Esophagus squamous epithelium (tissue), 4 donors: ENCODE measurements around the gene KBTBD6.

ENCODE experiments used
- CTCF ChIP-seq, 6 experiments: fragments of 450-650 bp in 4 of 6; fragments of 200-600 bp in 2 of 6; sonication (generic) in 2 of 6; IDR thresholded peaks; one replicate each; pipeline ENCODE4 v1.5.1; 2016 to 2019; ENCODE audit warnings: antibody characterized with exemption in 6 of 6, mild to moderate bottlenecking in 4 of 6, moderate library complexity in 4 of 6
- POLR2A ChIP-seq, 4 donors: fragments of 450-650 bp; IDR thresholded peaks; one replicate each; pipeline ENCODE4 v1.6.1; 2017; ENCODE audit warnings: antibody characterized with exemption in 4 of 4, mild to moderate bottlenecking in 4 of 4, moderate library complexity in 3 of 4

GRCh38 chr13:41182231-41182630, 49.6 kb upstream of the KBTBD6 start:
- TF ChIP-seq CTCF (IDR thresholded peaks at IDR 0.05) (no peak), POLR2A (IDR thresholded peaks at IDR 0.05) (no peak)
